22Rv1 (cell line): Measurements from ENCODE around the gene SH3RF3.

Experiments used
- ZFX ChIP-seq: fragments of 450-650 bp; IDR thresholded peaks from 2 replicates; pipeline ENCODE4 v1.6.1; 2017; ENCODE audit warnings: antibody characterized with exemption, borderline replicate concordance
- TF ChIP-seq, protein P1 (sequence below): fragments of 450-650 bp; IDR thresholded peaks from 2 replicates; pipeline ENCODE4 v1.5.1; 2017; ENCODE audit warnings: mild to moderate bottlenecking

- TF ChIP-seq, protein P1, sequence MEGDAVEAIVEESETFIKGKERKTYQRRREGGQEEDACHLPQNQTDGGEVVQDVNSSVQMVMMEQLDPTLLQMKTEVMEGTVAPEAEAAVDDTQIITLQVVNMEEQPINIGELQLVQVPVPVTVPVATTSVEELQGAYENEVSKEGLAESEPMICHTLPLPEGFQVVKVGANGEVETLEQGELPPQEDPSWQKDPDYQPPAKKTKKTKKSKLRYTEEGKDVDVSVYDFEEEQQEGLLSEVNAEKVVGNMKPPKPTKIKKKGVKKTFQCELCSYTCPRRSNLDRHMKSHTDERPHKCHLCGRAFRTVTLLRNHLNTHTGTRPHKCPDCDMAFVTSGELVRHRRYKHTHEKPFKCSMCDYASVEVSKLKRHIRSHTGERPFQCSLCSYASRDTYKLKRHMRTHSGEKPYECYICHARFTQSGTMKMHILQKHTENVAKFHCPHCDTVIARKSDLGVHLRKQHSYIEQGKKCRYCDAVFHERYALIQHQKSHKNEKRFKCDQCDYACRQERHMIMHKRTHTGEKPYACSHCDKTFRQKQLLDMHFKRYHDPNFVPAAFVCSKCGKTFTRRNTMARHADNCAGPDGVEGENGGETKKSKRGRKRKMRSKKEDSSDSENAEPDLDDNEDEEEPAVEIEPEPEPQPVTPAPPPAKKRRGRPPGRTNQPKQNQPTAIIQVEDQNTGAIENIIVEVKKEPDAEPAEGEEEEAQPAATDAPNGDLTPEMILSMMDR: no peak
- no peak for TF ChIP-seq ZFX
These were observed 206.7 kb downstream of the SH3RF3 start for GRCh38 chr2:109335631-109336176.
